ENCODE data around the gene TBCD. TPM values are rescaled to one million over a fixed set of nuclear protein-coding genes. Genes with fewer than 3 reads are reported as not detected.
"Not testable (repeated sequence)": the region's sequence is repeated elsewhere in the genome, so short reads cannot be mapped to it uniquely, and the experiment has no call there.

Gene TBCD
- total RNA-seq, 5 donors from 2014 or later (not counting 1 experiment from before 2014, with no cell fraction given) = 94.4 to 262 (median 223) TPM

GRCh38 chr17:82949361-82949760, 197.5 kb downstream of the TBCD start:
- 97% methylated on average over 18 of the region's 20 CpGs for WGBS (ENCODE audit: insufficient coverage)

GRCh38 chr17:82949984-82950383, 198.1 kb downstream of the TBCD start:
- peaks cover 80% of the 10 kb centered on the region for H3K36me3 Mint-ChIP-seq
- H3K4me3 Mint-ChIP-seq = no peak overlapping the region
- ChIA-PET POLR2A (no interaction called here), CTCF (no interaction called here)
- H3K4me1 ChIP-seq (ENCODE audit: control insufficient read depth in 1 of 2, extremely low read depth in 1 of 2, insufficient read depth in 2 of 2, low read length in 2 of 2) = no peaks in the 10 kb centered on the region
- peaks cover 3 to 4% of the 10 kb centered on the region in 2 donors for H3K36me3 ChIP-seq (ENCODE audit: control insufficient read depth in 2 of 2, extremely low read depth in 1 of 2, insufficient read depth in 1 of 2, low read length in 1 of 2)
- no peak overlapping the region for H3K27ac Mint-ChIP-seq
- H3K27me3 ChIP-seq (replicated peaks in 1 of 2; ENCODE audit: control insufficient read depth in 2 of 2, extremely low read depth in 1 of 2, insufficient read depth in 2 of 2, low read length in 1 of 2) = no peaks in the 10 kb centered on the region
- DNase-seq (no peak), ATAC-seq (replicated peaks in 1 of 4) (no peak)
- H3K9me3 ChIP-seq = peaks cover 5% of the 10 kb centered on the region
- 97% methylated on average over 7 of the region's 10 CpGs for WGBS (ENCODE audit: insufficient coverage)
- peaks cover 27 to 47% (median 33%) of the 10 kb centered on the region in 3 donors for H3K9me3 Mint-ChIP-seq
- H3K4me1 Mint-ChIP-seq = no peaks in the 10 kb centered on the region
- H3K27ac ChIP-seq (ENCODE audit: low read length) = no peak overlapping the region
- H3K4me3 ChIP-seq (ENCODE audit: control insufficient read depth in 1 of 2, extremely low read depth in 1 of 2, low read length in 1 of 2) = no peak overlapping the region
- no peaks in the 10 kb centered on the region for H3K27me3 Mint-ChIP-seq

More at GRCh38 chr17:82949361-82949760, 197.5 kb downstream of the TBCD start:
- H3K4me1 ChIP-seq (ENCODE audit: control insufficient read depth in 1 of 2, extremely low read depth in 1 of 2, insufficient read depth in 2 of 2, low read length in 2 of 2) = no peaks in the 10 kb centered on the region
- no peak overlapping the region for H3K4me3 ChIP-seq (ENCODE audit: control insufficient read depth in 1 of 2, extremely low read depth in 1 of 2, low read length in 1 of 2)
- no peak for DNase-seq
- H3K27me3 ChIP-seq (replicated peaks in 1 of 2; ENCODE audit: control insufficient read depth in 2 of 2, extremely low read depth in 1 of 2, insufficient read depth in 2 of 2, low read length in 1 of 2) = no peaks in the 10 kb centered on the region
- H3K4me3 Mint-ChIP-seq = no peak overlapping the region
- peaks cover 80% of the 10 kb centered on the region for H3K36me3 Mint-ChIP-seq
- no peak for ATAC-seq (replicated peaks in 1 of 4)
- H3K27me3 Mint-ChIP-seq = no peaks in the 10 kb centered on the region
- H3K9me3 ChIP-seq = peaks cover 5% of the 10 kb centered on the region
- ChIA-PET CTCF (no interaction called here), POLR2A (no interaction called here)
- peaks cover 3 to 10% of the 10 kb centered on the region in 2 donors for H3K36me3 ChIP-seq (ENCODE audit: control insufficient read depth in 2 of 2, extremely low read depth in 1 of 2, insufficient read depth in 1 of 2, low read length in 1 of 2)
- H3K27ac Mint-ChIP-seq = no peak overlapping the region
- no peak overlapping the region for H3K27ac ChIP-seq (ENCODE audit: low read length)
- no peaks in the 10 kb centered on the region for H3K4me1 Mint-ChIP-seq
- H3K9me3 Mint-ChIP-seq = peaks cover 29 to 47% (median 34%) of the 10 kb centered on the region in 3 donors

GRCh38 chr17:82950525-82951102, 198.7 kb downstream of the TBCD start:
- H3K36me3 ChIP-seq (ENCODE audit: control insufficient read depth in 2 of 2, extremely low read depth in 1 of 2, insufficient read depth in 1 of 2, low read length in 1 of 2) = peaks cover 0 to 3% of the 10 kb centered on the region in 2 donors
- H3K27me3 Mint-ChIP-seq = no peaks in the 10 kb centered on the region
- H3K9me3 ChIP-seq = no peaks in the 10 kb centered on the region
- DNase-seq (no peak), ATAC-seq (replicated peaks in 1 of 4) (no peak)
- H3K4me1 ChIP-seq (ENCODE audit: control insufficient read depth in 1 of 2, extremely low read depth in 1 of 2, insufficient read depth in 2 of 2, low read length in 2 of 2) = no peaks in the 10 kb centered on the region
- no peak overlapping the region for H3K4me3 Mint-ChIP-seq
- peaks cover 80% of the 10 kb centered on the region for H3K36me3 Mint-ChIP-seq
- H3K27me3 ChIP-seq (replicated peaks in 1 of 2; ENCODE audit: control insufficient read depth in 2 of 2, extremely low read depth in 1 of 2, insufficient read depth in 2 of 2, low read length in 1 of 2) = no peaks in the 10 kb centered on the region
- CTCF ChIA-PET = no interaction called here
- POLR2A ChIA-PET = no interaction called here
- H3K9me3 Mint-ChIP-seq = peaks cover 23 to 44% (median 34%) of the 10 kb centered on the region in 3 donors
- 96% methylated on average over 16 of the region's 18 CpGs for WGBS (ENCODE audit: insufficient coverage)
- no peak overlapping the region for H3K4me3 ChIP-seq (ENCODE audit: control insufficient read depth in 1 of 2, extremely low read depth in 1 of 2, low read length in 1 of 2)
- H3K27ac ChIP-seq (ENCODE audit: low read length) = no peak overlapping the region
- H3K4me1 Mint-ChIP-seq = no peaks in the 10 kb centered on the region
- no peak overlapping the region for H3K27ac Mint-ChIP-seq

GRCh38 chr17:82952019-82952418, 200.2 kb downstream of the TBCD start:
- Histone ChIP-seq H3K36me3 (ENCODE audit: control insufficient read depth in 2 of 2, extremely low read depth in 1 of 2, insufficient read depth in 1 of 2, low read length in 1 of 2) (peaks cover 0 to 5% of the 10 kb centered on the region in 2 donors), H3K27me3 (replicated peaks in 1 of 2; ENCODE audit: control insufficient read depth in 2 of 2, extremely low read depth in 1 of 2, insufficient read depth in 2 of 2, low read length in 1 of 2) (no peaks in the 10 kb centered on the region), H3K4me3 (ENCODE audit: control insufficient read depth in 1 of 2, extremely low read depth in 1 of 2, low read length in 1 of 2) (no peak overlapping the region), H3K9me3 (no peaks in the 10 kb centered on the region), H3K4me1 (ENCODE audit: control insufficient read depth in 1 of 2, extremely low read depth in 1 of 2, insufficient read depth in 2 of 2, low read length in 2 of 2) (no peaks in the 10 kb centered on the region), H3K27ac (ENCODE audit: low read length) (no peak overlapping the region)
- no peaks in the 10 kb centered on the region for H3K27me3 Mint-ChIP-seq
- 97% methylated on average over 10 of the region's 13 CpGs for WGBS (ENCODE audit: insufficient coverage)
- peaks cover 70% of the 10 kb centered on the region for H3K36me3 Mint-ChIP-seq
- no peak overlapping the region for H3K4me3 Mint-ChIP-seq
- no peak overlapping the region for H3K27ac Mint-ChIP-seq
- no peak for ATAC-seq (replicated peaks in 1 of 4)
- no peak for DNase-seq
- CTCF ChIA-PET = no interaction called here
- peaks cover 14 to 33% (median 26%) of the 10 kb centered on the region in 3 donors for H3K9me3 Mint-ChIP-seq
- POLR2A ChIA-PET = no interaction called here
- H3K4me1 Mint-ChIP-seq = no peaks in the 10 kb centered on the region

GRCh38 chr17:82955106-82955505, 203.2 kb downstream of the TBCD start:
- Mint-ChIP-seq H3K36me3 (peaks cover 53% of the 10 kb centered on the region), H3K9me3 (peaks cover 10 to 26% (median 21%) of the 10 kb centered on the region in 3 donors)
- H3K4me1 ChIP-seq (ENCODE audit: control insufficient read depth in 1 of 2, extremely low read depth in 1 of 2, insufficient read depth in 2 of 2, low read length in 2 of 2); H3K27ac ChIP-seq (ENCODE audit: low read length); H3K9me3 ChIP-seq; H3K27me3 Mint-ChIP-seq; DNase-seq; CTCF ChIA-PET; H3K27ac Mint-ChIP-seq; H3K27me3 ChIP-seq (replicated peaks in 1 of 2; ENCODE audit: control insufficient read depth in 2 of 2, extremely low read depth in 1 of 2, insufficient read depth in 2 of 2, low read length in 1 of 2); H3K4me3 Mint-ChIP-seq; ATAC-seq (replicated peaks in 1 of 4); H3K36me3 ChIP-seq (ENCODE audit: control insufficient read depth in 2 of 2, extremely low read depth in 1 of 2, insufficient read depth in 1 of 2, low read length in 1 of 2); POLR2A ChIA-PET; H3K4me1 Mint-ChIP-seq; H3K4me3 ChIP-seq (ENCODE audit: control insufficient read depth in 1 of 2, extremely low read depth in 1 of 2, low read length in 1 of 2): not testable (repeated sequence)
- 88% methylated on average over 1 of the region's 3 CpGs for WGBS (ENCODE audit: insufficient coverage)

- H3K36me3 Mint-ChIP-seq = peaks cover 48% of the 10 kb centered on the region
- DNase-seq; H3K4me1 Mint-ChIP-seq; POLR2A ChIA-PET; H3K27ac ChIP-seq (ENCODE audit: low read length); H3K4me3 ChIP-seq (ENCODE audit: control insufficient read depth in 1 of 2, extremely low read depth in 1 of 2, low read length in 1 of 2); H3K27me3 ChIP-seq (replicated peaks in 1 of 2; ENCODE audit: control insufficient read depth in 2 of 2, extremely low read depth in 1 of 2, insufficient read depth in 2 of 2, low read length in 1 of 2); H3K36me3 ChIP-seq (ENCODE audit: control insufficient read depth in 2 of 2, extremely low read depth in 1 of 2, insufficient read depth in 1 of 2, low read length in 1 of 2); ATAC-seq (replicated peaks in 1 of 4); H3K4me3 Mint-ChIP-seq; H3K27me3 Mint-ChIP-seq; H3K9me3 ChIP-seq; CTCF ChIA-PET; H3K27ac Mint-ChIP-seq; H3K4me1 ChIP-seq (ENCODE audit: control insufficient read depth in 1 of 2, extremely low read depth in 1 of 2, insufficient read depth in 2 of 2, low read length in 2 of 2): not testable (repeated sequence)
- 100% methylated on average over 1 of the region's 4 CpGs for WGBS (ENCODE audit: insufficient coverage)
- H3K9me3 Mint-ChIP-seq = peaks cover 10 to 26% (median 21%) of the 10 kb centered on the region in 3 donors
Measured at GRCh38 chr17:82955627-82956026, 203.8 kb downstream of the TBCD start.
